ENCODE measurements around the gene HMGXB3.
"Not testable (repeated sequence)": the region's sequence is repeated elsewhere in the genome, so short reads cannot be mapped to it uniquely, and the experiment has no call there.

Gene HMGXB3

GRCh38 chr5:150022158-150022531 is 21.6 kb downstream of the HMGXB3 start:
- DNase-seq (ENCODE audit: low read depth in 2 of 2) = no peak

- DNase-seq (ENCODE audit: low read depth in 2 of 2) = no peak
Measured at GRCh38 chr5:150022681-150023080, 22.1 kb downstream of the HMGXB3 start.

GRCh38 chr5:150023136-150023535 is 22.6 kb downstream of the HMGXB3 start:
- DNase-seq (ENCODE audit: low read depth in 2 of 2) = no peak

GRCh38 chr5:150024346-150024984 is 23.9 kb downstream of the HMGXB3 start:
- no peak for DNase-seq (ENCODE audit: low read depth in 2 of 2)

- no peak for DNase-seq (ENCODE audit: low read depth in 2 of 2)
Measured at GRCh38 chr5:150026682-150027172, 26.2 kb downstream of the HMGXB3 start.

- DNase-seq (ENCODE audit: low read depth in 2 of 2) = not testable (repeated sequence)
Measured at GRCh38 chr5:150028047-150028446, 27.5 kb downstream of the HMGXB3 start.

GRCh38 chr5:150033334-150033733 is 32.8 kb downstream of the HMGXB3 start:
- no peak for DNase-seq (ENCODE audit: low read depth in 2 of 2)

GRCh38 chr5:150034662-150035061 is 34.1 kb downstream of the HMGXB3 start:
- DNase-seq (ENCODE audit: low read depth in 2 of 2) = no peak

- no peak for DNase-seq (ENCODE audit: low read depth in 2 of 2)
Measured at GRCh38 chr5:150035139-150035895, 34.8 kb downstream of the HMGXB3 start.

GRCh38 chr5:150036513-150036912 is 36.0 kb downstream of the HMGXB3 start:
- no peak for DNase-seq (ENCODE audit: low read depth in 2 of 2)

- DNase-seq (ENCODE audit: low read depth in 2 of 2) = no peak
Measured at GRCh38 chr5:150038547-150038946, 38.0 kb downstream of the HMGXB3 start.

GRCh38 chr5:150042459-150042858 is 41.9 kb downstream of the HMGXB3 start:
- DNase-seq (ENCODE audit: low read depth in 2 of 2) = no peak

- no peak for DNase-seq (ENCODE audit: low read depth in 2 of 2)
Measured at GRCh38 chr5:150043657-150044328, 43.3 kb downstream of the HMGXB3 start.

- no peak for DNase-seq (ENCODE audit: low read depth in 2 of 2)
Measured at GRCh38 chr5:150044329-150044681, 43.8 kb downstream of the HMGXB3 start.

GRCh38 chr5:150044712-150045111 is 44.2 kb downstream of the HMGXB3 start:
- DNase-seq (ENCODE audit: low read depth in 2 of 2) = no peak

- no peak for DNase-seq (ENCODE audit: low read depth in 2 of 2)
Measured at GRCh38 chr5:150045549-150045948, 45.0 kb downstream of the HMGXB3 start.

- DNase-seq (ENCODE audit: low read depth in 2 of 2) = no peak
Measured at GRCh38 chr5:150046031-150046430, 45.5 kb downstream of the HMGXB3 start.

GRCh38 chr5:150050172-150050811 is 49.8 kb downstream of the HMGXB3 start:
- not testable (repeated sequence) for DNase-seq (ENCODE audit: low read depth in 2 of 2)

GRCh38 chr5:150051657-150052195 is 51.2 kb downstream of the HMGXB3 start:
- no peak for DNase-seq (ENCODE audit: low read depth in 2 of 2)

GRCh38 chr5:150052226-150052955 is 51.9 kb downstream of the HMGXB3 start:
- no peak for DNase-seq (ENCODE audit: low read depth in 2 of 2)

GRCh38 chr5:150052956-150053712 is 52.6 kb downstream of the HMGXB3 start:
- DNase-seq (ENCODE audit: low read depth in 2 of 2) = no peak
